GM19043 (cell line): ENCODE data around the gene HOXB7.

Source experiments
- ATAC-seq: cut with Tn5 transposase; IDR thresholded peaks from one replicate; pipeline ENCODE4 v1.9.1; 2021; ENCODE audit warnings: low read depth; ENCODE audit not compliant: unreplicated experiment

Gene HOXB7

GRCh38 chr17:48611681-48612455 lies 1.1 kb upstream of the HOXB7 start:
- no peak for ATAC-seq

DNA sequence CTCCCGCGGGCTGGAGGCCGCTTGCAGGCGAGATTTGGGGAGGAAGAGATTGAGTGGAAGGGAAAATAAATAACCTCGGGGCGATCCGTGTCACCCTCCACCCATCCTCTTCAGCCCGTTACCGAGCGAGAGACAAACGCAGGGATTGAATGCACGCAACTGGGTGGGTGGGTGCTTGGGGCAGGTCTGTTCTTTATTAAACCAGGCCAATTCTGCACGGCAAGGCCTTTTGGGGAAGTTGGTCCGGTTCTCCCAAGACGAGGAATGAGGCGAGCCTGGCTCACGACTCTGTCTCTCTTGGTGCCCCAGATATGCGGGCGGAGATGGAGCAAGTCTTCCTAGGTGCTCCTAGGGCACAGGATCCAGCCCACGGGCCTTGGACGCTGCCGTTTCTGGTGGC lies 396 bp upstream of the HOXB7 start:
- no peak for ATAC-seq

DNA sequence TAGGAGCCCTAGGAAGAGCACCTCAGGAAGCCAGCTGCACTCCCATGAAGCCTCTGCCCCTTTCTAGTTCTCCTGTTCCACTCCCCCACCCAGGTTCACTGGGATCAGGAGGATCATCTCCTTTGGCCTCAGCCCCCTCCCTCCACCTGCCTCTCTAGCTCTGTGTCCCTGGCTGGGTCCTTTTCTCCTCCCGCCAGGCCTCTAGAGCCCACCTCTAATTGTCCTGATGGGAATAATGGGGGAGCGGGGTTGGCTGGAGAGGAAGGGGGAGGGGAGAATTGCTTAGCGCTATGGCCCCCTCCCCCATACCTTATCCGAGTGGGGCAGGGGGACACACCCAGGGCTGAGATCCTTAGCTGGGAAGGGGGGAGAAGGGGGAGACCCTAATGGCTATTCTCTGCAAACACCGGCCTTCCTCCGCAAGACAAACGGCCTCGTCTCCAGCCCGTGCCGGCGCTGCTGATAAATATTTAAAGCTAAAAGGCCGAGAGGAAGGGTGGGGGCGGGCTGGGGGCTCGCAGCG lies 997 bp downstream of the HOXB7 start:
- ATAC-seq = no peak

GRCh38 chr17:48609033-48609432 lies 1.8 kb downstream of the HOXB7 start:
- no peak for ATAC-seq

DNA sequence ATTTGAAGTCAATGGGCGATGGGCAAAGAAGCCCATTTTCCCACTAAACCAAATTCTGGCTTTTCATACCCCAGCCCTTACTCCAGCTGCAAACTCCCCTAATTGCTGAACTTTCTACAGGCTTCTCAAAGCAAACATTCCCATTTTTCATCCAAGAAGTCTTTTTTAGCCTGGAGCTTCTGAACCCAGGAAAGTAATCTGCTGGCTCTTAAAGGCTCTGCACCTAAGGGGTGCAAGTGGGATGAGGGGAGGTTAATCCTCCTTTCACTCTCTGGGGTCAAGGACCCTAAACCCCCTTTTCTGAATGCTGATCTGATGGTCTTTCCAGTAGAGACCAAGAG lies 2.4 kb downstream of the HOXB7 start:
- no peak for ATAC-seq

- ATAC-seq = no peak
Observed at GRCh38 chr17:48606892-48607614, 3.8 kb downstream of the HOXB7 start.

DNA sequence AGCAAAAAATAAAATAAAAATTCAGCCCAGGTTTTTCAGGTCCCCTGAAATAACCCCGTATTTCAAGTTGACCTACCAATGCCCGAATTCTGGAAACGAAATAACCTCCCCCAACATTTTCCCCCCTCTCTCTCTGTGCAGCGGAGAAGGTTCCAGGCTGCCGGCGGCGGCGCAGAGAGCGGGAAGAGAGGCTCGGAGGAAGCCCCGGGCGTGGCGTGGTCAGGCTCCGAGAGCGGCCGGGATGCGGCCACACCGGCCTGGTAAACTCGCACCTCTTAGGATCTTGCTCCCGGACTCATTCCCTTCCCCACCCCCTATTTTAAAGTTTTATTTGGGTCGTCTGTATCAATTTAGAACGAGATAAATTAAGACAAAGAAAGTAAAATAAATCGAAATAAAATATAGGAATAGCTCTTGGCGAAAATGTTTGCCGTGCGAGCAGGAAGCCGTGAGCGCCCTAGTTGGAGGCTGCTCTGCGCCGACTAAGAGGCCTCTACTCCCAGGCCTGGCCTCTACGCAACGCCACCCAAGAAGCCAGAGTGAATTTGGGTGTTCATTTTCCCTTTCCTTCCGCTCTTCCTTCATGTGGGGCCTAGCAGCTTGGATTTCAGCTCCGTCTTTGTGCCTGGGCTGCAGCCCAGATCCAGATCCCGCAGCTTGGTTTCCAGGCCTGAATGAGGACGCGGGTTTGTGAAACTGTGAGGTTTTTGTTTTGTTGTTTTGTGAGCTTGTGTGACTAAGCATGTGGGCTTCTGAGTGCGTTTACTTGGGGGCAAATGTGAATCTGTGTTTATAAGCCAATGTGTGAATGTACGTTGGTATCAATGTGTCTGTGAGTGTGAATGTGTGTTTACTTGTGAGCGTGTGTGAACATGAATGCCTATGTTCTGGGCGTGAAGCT lies 4.6 kb downstream of the HOXB7 start:
- ATAC-seq = no peak

GRCh38 chr17:48605409-48605919 lies 5.4 kb downstream of the HOXB7 start:
- no peak for ATAC-seq

GRCh38 chr17:48604770-48605329 lies 6.0 kb downstream of the HOXB7 start, which contains the start of gene HOXB6:
HOXB6 (minus strand) TSS chr17:48604986; CDS start chr17:48598150, 6,836 bp downstream.
- ATAC-seq = no peak

DNA sequence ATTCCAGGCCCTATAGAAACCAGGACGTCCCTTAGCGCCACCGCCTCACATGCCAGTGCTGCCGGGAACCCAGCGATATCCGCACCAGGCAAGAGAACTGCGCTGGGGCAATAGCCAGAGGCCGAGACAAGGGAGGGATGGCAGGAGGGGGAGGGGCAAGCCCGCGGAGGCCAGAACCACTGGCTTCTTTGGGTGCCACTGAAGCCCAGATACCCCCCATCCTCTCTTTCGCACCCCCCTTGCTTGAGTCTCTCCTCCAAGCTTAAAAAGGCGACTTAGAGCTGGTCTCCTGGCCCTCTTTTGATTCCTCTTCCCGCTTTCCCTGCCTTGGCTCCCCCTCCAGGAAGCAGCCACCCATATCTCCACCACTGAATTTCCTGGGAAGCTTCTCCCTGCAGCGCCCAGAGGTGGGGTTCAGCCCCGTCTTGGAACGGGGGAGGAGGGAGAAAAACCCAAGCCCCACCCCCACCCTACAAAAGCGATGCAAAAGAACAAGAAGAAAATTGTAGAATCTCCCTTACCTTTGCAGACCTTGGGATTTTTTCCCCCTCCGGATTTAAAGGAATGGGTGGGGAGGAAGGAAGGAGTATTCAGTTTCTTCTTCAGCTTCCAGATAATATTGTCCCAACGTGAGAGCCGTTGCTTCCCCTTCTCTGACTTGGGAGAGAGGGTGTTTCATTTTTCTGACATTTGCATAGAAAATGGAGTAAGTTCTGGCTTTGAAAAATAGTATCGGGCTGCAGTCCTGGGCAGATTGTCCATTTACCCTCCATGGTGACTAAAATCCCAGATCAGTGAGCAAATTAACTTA lies 6.7 kb downstream of the HOXB7 start:
- ATAC-seq = no peak

DNA sequence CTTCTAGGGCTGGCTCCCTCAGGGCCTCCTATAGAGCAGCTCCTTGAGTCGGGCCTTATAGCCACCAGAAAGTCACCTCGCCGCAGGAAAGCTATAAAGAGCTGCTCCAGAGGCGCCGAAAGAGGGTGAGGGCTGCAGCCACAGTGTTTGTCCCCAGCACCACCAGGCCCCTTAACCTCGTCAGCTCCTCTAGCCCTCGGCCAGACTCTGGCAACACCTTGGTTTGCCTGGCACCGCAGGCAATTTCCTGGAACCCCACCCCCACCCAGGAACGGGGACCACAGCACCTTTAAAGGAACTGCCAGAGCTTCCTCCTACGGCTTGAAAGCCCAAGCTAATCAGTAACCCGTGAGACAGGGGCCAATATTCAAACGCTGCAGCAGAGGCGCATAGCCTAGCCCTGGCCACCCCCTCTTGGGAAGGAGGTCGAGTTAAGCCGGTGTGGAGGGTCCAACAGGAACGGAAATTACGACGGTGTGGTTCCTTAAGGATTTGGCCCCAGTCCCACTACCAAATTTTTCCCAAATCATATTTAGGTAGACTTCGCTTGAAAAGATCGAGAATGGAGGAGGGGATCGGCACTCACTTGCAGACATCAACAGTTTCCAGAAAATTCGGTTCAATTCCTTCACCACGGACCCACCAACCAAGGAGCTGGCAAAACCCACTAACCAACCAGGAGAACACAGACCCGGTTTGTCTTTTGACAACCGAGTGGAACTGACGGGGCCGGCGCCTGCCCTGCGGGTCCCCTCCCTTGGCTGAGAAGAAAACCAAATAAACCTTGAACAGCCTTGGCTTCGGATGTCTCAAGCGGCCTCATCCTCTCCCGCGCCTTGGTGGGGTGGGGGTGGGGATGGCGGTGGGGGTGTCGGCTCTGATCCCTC lies 9.0 kb downstream of the HOXB7 start:
- no peak for ATAC-seq

DNA sequence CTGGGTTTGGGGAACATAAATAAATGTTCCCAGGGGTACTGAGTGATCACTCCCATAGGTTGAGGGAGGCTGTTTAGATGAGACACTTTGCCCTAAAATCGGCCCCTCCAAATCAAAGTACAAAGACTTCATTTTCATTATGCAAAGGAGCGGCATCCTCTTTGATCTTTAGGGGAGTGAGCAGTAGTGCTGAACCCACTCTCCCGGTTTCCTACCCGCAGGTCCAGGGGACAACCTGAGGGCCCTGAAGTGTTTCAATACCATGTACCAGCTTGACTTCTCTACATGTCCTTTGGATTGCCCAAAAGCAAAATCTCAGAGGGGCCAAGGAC lies 9.6 kb downstream of the HOXB7 start:
- ATAC-seq = no peak

DNA sequence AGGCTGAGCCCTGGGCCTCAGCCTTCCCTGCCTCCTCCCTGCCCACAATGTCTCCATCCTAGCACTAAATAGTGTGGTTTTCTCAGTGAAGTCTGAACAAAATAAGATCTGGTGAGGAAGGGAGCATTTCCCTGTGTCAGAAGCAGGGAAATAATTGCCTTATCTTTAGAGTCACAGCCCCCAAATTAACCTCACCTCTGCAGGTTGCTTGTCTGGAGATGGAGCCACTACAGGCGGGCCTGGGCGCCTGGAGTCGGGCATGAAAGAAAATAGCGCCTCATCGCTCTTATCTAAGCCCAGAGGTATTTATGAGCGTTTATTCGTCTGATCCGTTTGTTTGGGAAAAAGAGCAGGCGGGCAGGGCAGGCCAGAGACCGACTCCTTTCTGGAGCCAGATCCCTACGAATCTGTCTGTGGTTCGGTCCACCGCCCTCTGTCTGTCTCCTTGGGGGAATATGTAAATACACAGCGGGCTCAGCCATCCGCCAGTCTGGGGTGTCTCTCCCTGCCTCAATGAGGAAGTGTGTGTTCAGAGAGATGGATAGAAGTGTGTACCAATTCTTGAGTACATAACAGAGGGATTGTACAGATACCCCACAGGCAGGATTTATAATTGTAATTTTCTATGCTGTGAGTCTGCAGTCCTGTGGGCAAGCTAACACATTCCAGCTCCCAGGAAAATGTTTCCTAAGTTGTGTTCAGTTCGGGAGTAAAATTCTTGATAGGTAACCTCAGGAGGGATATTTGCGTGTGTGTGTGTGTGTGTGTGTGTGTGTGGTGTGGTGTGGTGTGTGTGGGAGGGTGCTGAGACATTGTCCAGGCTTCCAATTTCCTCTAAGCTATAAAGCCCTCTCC lies 10.3 kb downstream of the HOXB7 start:
- ATAC-seq = no peak

DNA sequence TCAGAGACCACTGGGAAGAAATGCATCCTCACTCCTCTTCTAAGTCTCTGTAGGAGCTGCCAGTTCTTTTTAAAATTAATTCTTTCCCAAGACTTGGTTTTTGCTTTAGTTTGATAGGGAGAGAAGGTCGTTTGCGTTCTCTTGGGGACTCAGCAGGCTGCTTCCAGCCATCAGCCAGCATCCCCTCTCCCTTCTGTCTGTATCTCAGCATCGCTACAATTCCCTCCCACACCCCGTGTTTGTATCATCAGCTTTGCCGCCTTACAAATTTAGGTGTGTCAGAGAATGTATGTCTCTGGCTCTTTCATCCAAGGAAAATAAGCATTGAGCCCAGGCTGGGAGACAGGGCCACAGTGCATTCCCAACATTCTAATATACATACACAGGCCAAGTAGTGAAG lies 11.5 kb downstream of the HOXB7 start:
- ATAC-seq = no peak

DNA sequence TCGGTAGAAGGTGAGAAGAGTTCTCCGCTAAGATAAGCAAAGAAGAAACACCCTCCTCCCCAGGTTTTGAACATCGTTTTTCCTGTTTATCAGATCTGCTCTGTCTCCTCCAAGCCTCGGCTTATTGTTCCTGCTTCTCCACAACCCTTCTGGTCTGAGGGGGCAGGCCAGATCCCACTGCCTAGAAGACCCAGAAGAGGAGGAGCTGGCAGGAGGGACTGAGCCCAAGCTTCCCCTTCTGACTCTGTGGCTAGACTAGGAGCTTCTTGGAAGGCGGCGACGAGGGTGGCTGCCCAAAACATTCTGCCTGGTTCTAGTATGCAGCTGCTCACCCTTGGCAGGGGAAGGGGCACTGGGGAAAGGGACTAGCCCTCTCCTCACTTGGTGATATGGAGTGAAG lies 12.1 kb downstream of the HOXB7 start:
- ATAC-seq = no peak

GRCh38 chr17:48597778-48598631 lies 12.8 kb downstream of the HOXB7 start:
- no peak for ATAC-seq

- no peak for ATAC-seq
Observed at GRCh38 chr17:48597528-48597777, 13.4 kb downstream of the HOXB7 start.
